Adipose tissue (tissue), 3 donors: Measurements from ENCODE around the gene MLN. TPM values are rescaled to one million over a fixed set of nuclear protein-coding genes. Genes with fewer than 3 reads are reported as not detected.

Experiments used
- H3K27ac ChIP-seq: one replicate; pipeline ENCODE4 v1.5.1; 2013; ENCODE audit warnings: low read depth, low read length
- WGBS, 3 donors: extraction: QIAGEN DNeasy Blood & Tissue Kit; methylation state at CpG; one replicate each; pipeline ENCODE4 v1.1.7; 2013; 5-methylcytosine and 5-hydroxymethylcytosine counted together
- polyA plus RNA-seq, 3 donors: library from polyadenylated mRNA; stranded (reverse); fragments of 200-250 nt; gene quantifications; one replicate each; pipeline ENCODE4 v1.2.3, GENCODE V29; 2013
- donor health status: healthy with polysubstance abuse.
- donor health status: Bipolar disorder and iron deficiency.
- donor health status: healthy.

The MLN gene
- polyA plus RNA-seq, 3 donors: not detected

- 69 to 83% (median 81%) methylated on average over 13 of the region's 13 CpGs for WGBS, 3 donors
- no peak overlapping the region for H3K27ac ChIP-seq
Observed at GRCh38 chr6:33798343-33798848, 5.4 kb downstream of the MLN start.

- no peak overlapping the region for H3K27ac ChIP-seq
- 71 to 80% (median 75%) methylated on average over 10 of the region's 10 CpGs for WGBS, 3 donors
Observed at GRCh38 chr6:33797626-33798342, 6.0 kb downstream of the MLN start.

GRCh38 chr6:33794910-33795623, 8.7 kb downstream of the MLN start:
- H3K27ac ChIP-seq: no peak overlapping the region
- 42 to 56% (median 48%) methylated on average over 14 of the region's 14 CpGs for WGBS, 3 donors

- H3K27ac ChIP-seq: no peak overlapping the region
- 40 to 73% (median 61%) methylated on average over 10 of the region's 10 CpGs for WGBS, 3 donors
Observed at GRCh38 chr6:33792981-33793380, 10.8 kb downstream of the MLN start.

- 53 to 69% (median 60%) methylated on average over 7 of the region's 7 CpGs for WGBS, 3 donors
- H3K27ac ChIP-seq: no peak overlapping the region
Observed at GRCh38 chr6:33791620-33792019, 12.2 kb downstream of the MLN start.

- H3K27ac ChIP-seq: no peak overlapping the region
- 89 to 95% (median 95%) methylated on average over 5 of the region's 5 CpGs for WGBS, 3 donors
Observed at GRCh38 chr6:33790910-33791309, 12.9 kb downstream of the MLN start.

GRCh38 chr6:33790379-33790778, 13.4 kb downstream of the MLN start:
- 67 to 83% (median 83%) methylated on average over 2 of the region's 2 CpGs for WGBS, 3 donors
- H3K27ac ChIP-seq: no peak overlapping the region

- H3K27ac ChIP-seq: no peak overlapping the region
- 91 to 92% (median 91%) methylated on average over 11 of the region's 11 CpGs for WGBS, 3 donors
Observed at GRCh38 chr6:33789550-33789895, 14.3 kb downstream of the MLN start.

- peak within 1 kb of the TSS; percentile 97 for H3K27ac ChIP-seq
- WGBS, 3 donors: 4% methylated on average over 78 to 86 of the region's 86 CpGs
Observed at GRCh38 chr6:33788694-33789549, 14.9 kb downstream of the MLN start, which contains the start of gene LEMD2. LEMD2 (minus strand) TSS chr6:33789130; CDS start chr6:33789116, 14 bp downstream.

GRCh38 chr6:33787954-33788693, 15.7 kb downstream of the MLN start:
- WGBS, 3 donors: 0 to 1% (median 1%) methylated on average over 27 to 53 of the region's 53 CpGs
- peak overlapping the region; percentile 97 for H3K27ac ChIP-seq

- WGBS, 3 donors: 31 to 46% (median 46%) methylated on average over 7 of the region's 7 CpGs
- H3K27ac ChIP-seq: peak overlapping the region; percentile 97
Observed at GRCh38 chr6:33787346-33787953, 16.4 kb downstream of the MLN start.

GRCh38 chr6:33786736-33787135, 17.1 kb downstream of the MLN start:
- no peak overlapping the region for H3K27ac ChIP-seq

GRCh38 chr6:33785778-33786177, 18.0 kb downstream of the MLN start:
- no peak overlapping the region for H3K27ac ChIP-seq
- WGBS, 3 donors: 57 to 71% (median 62%) methylated on average over 3 of the region's 3 CpGs

More at GRCh38 chr6:33786736-33787135, 17.1 kb downstream of the MLN start:
- WGBS, 3 donors: 51 to 73% (median 61%) methylated on average over 3 of the region's 3 CpGs

- WGBS, 3 donors: 77 to 86% (median 78%) methylated on average over 13 of the region's 13 CpGs
- no peak overlapping the region for H3K27ac ChIP-seq
Observed at GRCh38 chr6:33784787-33785186, 19.0 kb downstream of the MLN start.

GRCh38 chr6:33783781-33784520, 19.9 kb downstream of the MLN start:
- WGBS, 3 donors: 92 to 93% (median 93%) methylated on average over 10 of the region's 10 CpGs

GRCh38 chr6:33782561-33782960, 21.2 kb downstream of the MLN start:
- 96 to 97% (median 96%) methylated on average over 5 of the region's 5 CpGs for WGBS, 3 donors
- no peak overlapping the region for H3K27ac ChIP-seq

More at GRCh38 chr6:33783781-33784520, 19.9 kb downstream of the MLN start:
- H3K27ac ChIP-seq: no peak overlapping the region
